Spinal cord (tissue), 10 donors: ENCODE data around the gene SCAPER. TPM values are rescaled to one million over a fixed set of nuclear protein-coding genes. Genes with fewer than 3 reads are reported as not detected.
"Not testable (repeated sequence)": the region's sequence is repeated elsewhere in the genome, so short reads cannot be mapped to it uniquely, and the experiment has no call there.

ENCODE experiments used
- DNase-seq, 6 donors: peaks; one replicate each; pipeline versions ENCODE4 v3.0.0 to v3.0.0-alpha.2; 2013 to 2015; ENCODE audit warnings: low spot score in 6 of 6, low read depth in 4 of 6
- H3K27ac ChIP-seq: one replicate; pipeline ENCODE4 v1.5.1; 2013; ENCODE audit warnings: low read depth, low read length, control low read depth
- H3K27me3 ChIP-seq: one replicate; pipeline ENCODE4 v1.6.1; 2013; ENCODE audit warnings: low read length; ENCODE audit not compliant: control insufficient read depth, insufficient read depth
- H3K36me3 ChIP-seq: one replicate; pipeline ENCODE4 v1.6.1; 2013; ENCODE audit warnings: low read length; ENCODE audit not compliant: control insufficient read depth, insufficient read depth
- H3K4me1 ChIP-seq: one replicate; pipeline ENCODE4 v1.6.1; 2013; ENCODE audit warnings: low read length; ENCODE audit not compliant: control insufficient read depth, insufficient read depth
- H3K4me3 ChIP-seq: one replicate; pipeline ENCODE4 v1.5.1; 2013; ENCODE audit warnings: low read depth, low read length, control low read depth
- H3K9me3 ChIP-seq: one replicate; pipeline ENCODE4 v1.6.1; 2013; ENCODE audit warnings: low read length; ENCODE audit not compliant: control insufficient read depth, insufficient read depth
- WGBS: methylation state at CpG from one replicate; pipeline ENCODE4 v1.1.5; 2013; ENCODE audit warnings: missing lambda C conversion rate; ENCODE audit not compliant: insufficient coverage; 5-methylcytosine and 5-hydroxymethylcytosine counted together
- polyA plus RNA-seq, 2 donors: library from polyadenylated mRNA; unstranded; fragments of 120-200 nt; gene quantifications; one replicate each; pipeline ENCODE4 v1.2.1, GENCODE V29; 2013; ENCODE audit not compliant: insufficient read length in 2 of 2
- total RNA-seq, 2 donors: library from RNA; depleted of rRNA in 1 of 2; stranded (reverse); fragments of 120-200 nt in 1 of 2; fragments of >200 nt in 1 of 2; gene quantifications; one replicate each; pipeline versions ENCODE4 v1.2.3 to v1.2.4, GENCODE V29; 2013 to 2014
- donor health status: healthy.

SCAPER gene
- total and polyA plus RNA-seq, 4 donors: 33.2 to 70.3 (median 46.9) TPM

- Histone ChIP-seq H3K27me3 (no peaks in the 10 kb centered on the region), H3K4me1 (no peaks in the 10 kb centered on the region), H3K9me3 (peaks cover 2% of the 10 kb centered on the region), H3K4me3 (no peak overlapping the region), H3K27ac (no peak overlapping the region), H3K36me3 (no peaks in the 10 kb centered on the region)
- no CpG with 5 or more reads among the region's 3 CpGs for WGBS
- no peak for DNase-seq
These were observed 66.0 kb downstream of the SCAPER start for GRCh38 chr15:76839173-76839572.

- DNase-seq: no peak
- Histone ChIP-seq H3K27ac (no peak overlapping the region), H3K27me3 (no peaks in the 10 kb centered on the region), H3K9me3 (peaks cover 10% of the 10 kb centered on the region), H3K4me3 (no peak overlapping the region), H3K36me3 (no peaks in the 10 kb centered on the region), H3K4me1 (no peaks in the 10 kb centered on the region)
- 100% methylated on average over 2 of the region's 6 CpGs for WGBS
These were observed 67.7 kb downstream of the SCAPER start for GRCh38 chr15:76837474-76837873.

DNA sequence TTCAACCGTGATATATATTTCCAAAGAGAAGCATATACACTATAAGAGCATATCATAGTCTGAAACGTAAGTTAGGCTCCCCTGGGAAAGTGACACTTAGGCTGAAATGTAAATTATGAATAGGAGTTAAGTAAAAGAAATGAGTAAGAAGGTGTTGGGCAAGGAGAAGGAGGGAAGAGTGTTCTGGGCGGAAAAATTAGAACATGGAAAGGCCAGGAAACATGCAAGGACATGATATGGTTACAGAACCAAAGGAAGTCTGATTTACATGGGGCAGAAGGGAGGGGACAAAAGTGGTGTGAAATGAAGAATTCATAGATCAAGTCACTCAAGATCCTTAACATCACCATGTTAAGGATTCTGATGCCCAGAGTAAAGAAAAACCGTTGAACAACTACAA is 75.2 kb downstream of the SCAPER start:
- Histone ChIP-seq H3K27ac (no peak overlapping the region), H3K9me3 (peaks cover 8% of the 10 kb centered on the region), H3K27me3 (no peaks in the 10 kb centered on the region), H3K4me3 (no peak overlapping the region), H3K36me3 (no peaks in the 10 kb centered on the region), H3K4me1 (no peaks in the 10 kb centered on the region)
- 100% methylated on average over 1 of the region's 4 CpGs for WGBS
- DNase-seq: no peak

GRCh38 chr15:76823890-76824289 is 81.2 kb downstream of the SCAPER start:
- Histone ChIP-seq H3K4me1 (no peaks in the 10 kb centered on the region), H3K27ac (no peak overlapping the region), H3K36me3 (no peaks in the 10 kb centered on the region), H3K4me3 (no peak overlapping the region), H3K27me3 (no peaks in the 10 kb centered on the region), H3K9me3 (peaks cover 2% of the 10 kb centered on the region)
- DNase-seq: peak in 1 of 6 donors; percentile 61
- 90% methylated on average over 2 of the region's 4 CpGs for WGBS

DNA sequence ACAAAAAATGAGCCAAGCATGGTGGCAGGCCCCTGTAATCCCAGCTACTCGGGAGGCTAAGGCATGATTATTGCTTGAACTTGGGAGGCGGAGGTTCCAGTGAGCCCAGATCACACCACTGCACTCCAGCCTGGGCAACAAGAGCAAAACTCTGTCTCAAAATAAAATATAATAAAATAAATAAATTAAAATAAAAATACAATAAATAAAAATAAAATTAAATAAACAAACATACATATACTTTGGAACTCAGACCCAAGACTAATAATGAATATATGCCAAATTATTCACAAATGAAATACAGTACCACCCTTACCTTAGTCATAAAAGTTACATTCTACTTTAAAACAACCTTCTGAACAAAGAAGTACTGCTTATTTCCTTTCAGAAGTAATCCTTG is 81.8 kb downstream of the SCAPER start:
- DNase-seq: no peak

DNA sequence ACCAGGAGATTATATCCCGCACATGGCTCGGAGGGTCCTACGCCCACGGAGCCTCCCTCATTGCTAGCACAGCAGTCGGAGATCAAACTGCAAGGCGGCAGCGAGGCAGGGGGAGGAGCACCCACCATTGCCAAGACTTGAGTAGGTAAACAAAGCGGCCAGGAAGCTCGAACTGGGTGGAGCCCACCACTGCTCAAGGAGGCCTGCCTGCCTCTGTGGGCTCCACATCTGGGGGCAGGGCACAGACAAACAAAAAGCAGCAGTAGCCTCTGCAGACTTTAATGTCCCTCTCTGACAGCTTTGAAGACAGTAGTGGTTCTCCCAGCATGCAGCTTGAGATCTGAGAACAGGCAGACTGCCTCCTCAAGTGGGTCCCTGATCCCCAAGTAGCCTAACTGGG is 86.2 kb downstream of the SCAPER start:
- H3K9me3 ChIP-seq, H3K27me3 ChIP-seq, H3K4me1 ChIP-seq, H3K4me3 ChIP-seq, H3K36me3 ChIP-seq, H3K27ac ChIP-seq, DNase-seq: not testable (repeated sequence)
- WGBS: 92% methylated on average over 9 of the region's 9 CpGs

More for the DNA sequence above, 81.8 kb downstream of the SCAPER start:
- Histone ChIP-seq H3K4me1 (no peaks in the 10 kb centered on the region), H3K27me3 (no peaks in the 10 kb centered on the region), H3K9me3 (peaks cover 2% of the 10 kb centered on the region), H3K36me3 (no peaks in the 10 kb centered on the region), H3K4me3 (no peak overlapping the region), H3K27ac (no peak overlapping the region)
- no CpG with 5 or more reads among the region's 2 CpGs for WGBS

- H3K9me3 ChIP-seq: peaks cover 1% of the 10 kb centered on the region
- WGBS: 100% methylated on average over 3 of the region's 5 CpGs
- no peak for DNase-seq
These were observed 89.7 kb downstream of the SCAPER start for GRCh38 chr15:76815421-76815820.

GRCh38 chr15:76812381-76812780 is 92.8 kb downstream of the SCAPER start:
- no peaks in the 10 kb centered on the region for H3K36me3 ChIP-seq
- DNase-seq: no peak
- H3K4me1 ChIP-seq: no peaks in the 10 kb centered on the region
- no peak overlapping the region for H3K27ac ChIP-seq
- no CpG with 5 or more reads among the region's 4 CpGs for WGBS
- no peaks in the 10 kb centered on the region for H3K27me3 ChIP-seq
- H3K9me3 ChIP-seq: peaks cover 1% of the 10 kb centered on the region
- H3K4me3 ChIP-seq: no peak overlapping the region

More at GRCh38 chr15:76815421-76815820, 89.7 kb downstream of the SCAPER start:
- no peak overlapping the region for H3K27ac ChIP-seq
- no peaks in the 10 kb centered on the region for H3K4me1 ChIP-seq
- no peak overlapping the region for H3K4me3 ChIP-seq
- no peaks in the 10 kb centered on the region for H3K27me3 ChIP-seq
- H3K36me3 ChIP-seq: no peaks in the 10 kb centered on the region

GRCh38 chr15:76809412-76810103 is 95.6 kb downstream of the SCAPER start:
- no peaks in the 10 kb centered on the region for H3K27me3 ChIP-seq
- DNase-seq: no peak
- WGBS: no CpG with 5 or more reads among the region's 3 CpGs

GRCh38 chr15:76803049-76803571 is 102.0 kb downstream of the SCAPER start:
- H3K4me3 ChIP-seq: no peak overlapping the region
- no peak for DNase-seq
- no peak overlapping the region for H3K27ac ChIP-seq
- no peaks in the 10 kb centered on the region for H3K27me3 ChIP-seq
- H3K36me3 ChIP-seq: peaks cover 6% of the 10 kb centered on the region
- no peaks in the 10 kb centered on the region for H3K4me1 ChIP-seq
- WGBS: 80% methylated on average over 1 of the region's 1 CpG
- H3K9me3 ChIP-seq: no peaks in the 10 kb centered on the region

More at GRCh38 chr15:76809412-76810103, 95.6 kb downstream of the SCAPER start:
- no peak overlapping the region for H3K27ac ChIP-seq
- H3K36me3 ChIP-seq: no peaks in the 10 kb centered on the region
- no peak overlapping the region for H3K4me3 ChIP-seq
- no peaks in the 10 kb centered on the region for H3K4me1 ChIP-seq
- no peaks in the 10 kb centered on the region for H3K9me3 ChIP-seq
